ENCODE data around the gene STRADA.

STRADA gene, protein sequence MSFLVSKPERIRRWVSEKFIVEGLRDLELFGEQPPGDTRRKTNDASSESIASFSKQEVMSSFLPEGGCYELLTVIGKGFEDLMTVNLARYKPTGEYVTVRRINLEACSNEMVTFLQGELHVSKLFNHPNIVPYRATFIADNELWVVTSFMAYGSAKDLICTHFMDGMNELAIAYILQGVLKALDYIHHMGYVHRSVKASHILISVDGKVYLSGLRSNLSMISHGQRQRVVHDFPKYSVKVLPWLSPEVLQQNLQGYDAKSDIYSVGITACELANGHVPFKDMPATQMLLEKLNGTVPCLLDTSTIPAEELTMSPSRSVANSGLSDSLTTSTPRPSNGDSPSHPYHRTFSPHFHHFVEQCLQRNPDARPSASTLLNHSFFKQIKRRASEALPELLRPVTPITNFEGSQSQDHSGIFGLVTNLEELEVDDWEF

DNA sequence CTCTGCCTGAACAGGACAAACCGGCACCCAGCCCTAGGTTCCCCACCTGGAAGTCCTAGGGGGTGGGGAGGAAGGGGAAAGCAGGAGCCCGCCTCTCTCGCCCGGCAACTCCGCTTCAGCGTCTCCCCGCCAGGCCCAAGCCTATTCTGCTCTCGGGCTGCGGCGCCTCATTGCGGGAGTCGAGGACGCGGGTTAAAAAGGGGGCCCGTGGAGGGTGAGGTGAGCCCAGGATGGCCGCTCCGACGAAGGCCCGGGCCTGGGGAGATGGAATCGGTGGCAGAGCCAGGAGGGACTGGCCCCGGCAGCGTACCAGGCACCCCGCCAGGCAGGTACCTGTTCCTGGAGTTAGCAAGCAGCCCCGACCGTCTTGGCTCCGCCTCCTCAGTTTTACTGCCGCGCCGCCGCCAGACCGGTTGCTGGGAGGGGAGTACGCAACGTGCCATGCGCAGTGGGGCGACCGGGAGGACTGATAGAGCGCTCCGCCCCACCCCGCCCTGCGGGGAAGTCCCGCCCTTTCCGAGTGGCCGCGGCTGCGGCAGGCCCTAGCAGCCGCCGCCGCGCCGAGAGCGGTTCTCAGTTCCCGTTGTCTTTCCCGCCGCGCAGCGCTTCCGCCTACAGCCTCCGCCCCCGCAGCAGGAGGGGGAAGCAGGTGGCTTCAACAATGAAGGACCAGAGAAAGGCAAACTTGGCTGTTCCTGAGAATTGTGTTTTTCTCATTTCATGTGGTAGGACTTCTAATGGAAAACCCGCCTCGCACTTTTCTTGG, at the start of gene STRADA:
TSS of gene STRADA (minus strand) at position 392 of the 766 bp plus-strand sequence. CDS start 13,430 bp downstream, outside the sequence.
- DNase-seq (ENCODE audit: low spot score) = peak; percentile 96

- DNase-seq (ENCODE audit: low spot score) = no peak
Observed at GRCh38 chr17:63790057-63790456, 48.5 kb upstream of the STRADA start.

DNA sequence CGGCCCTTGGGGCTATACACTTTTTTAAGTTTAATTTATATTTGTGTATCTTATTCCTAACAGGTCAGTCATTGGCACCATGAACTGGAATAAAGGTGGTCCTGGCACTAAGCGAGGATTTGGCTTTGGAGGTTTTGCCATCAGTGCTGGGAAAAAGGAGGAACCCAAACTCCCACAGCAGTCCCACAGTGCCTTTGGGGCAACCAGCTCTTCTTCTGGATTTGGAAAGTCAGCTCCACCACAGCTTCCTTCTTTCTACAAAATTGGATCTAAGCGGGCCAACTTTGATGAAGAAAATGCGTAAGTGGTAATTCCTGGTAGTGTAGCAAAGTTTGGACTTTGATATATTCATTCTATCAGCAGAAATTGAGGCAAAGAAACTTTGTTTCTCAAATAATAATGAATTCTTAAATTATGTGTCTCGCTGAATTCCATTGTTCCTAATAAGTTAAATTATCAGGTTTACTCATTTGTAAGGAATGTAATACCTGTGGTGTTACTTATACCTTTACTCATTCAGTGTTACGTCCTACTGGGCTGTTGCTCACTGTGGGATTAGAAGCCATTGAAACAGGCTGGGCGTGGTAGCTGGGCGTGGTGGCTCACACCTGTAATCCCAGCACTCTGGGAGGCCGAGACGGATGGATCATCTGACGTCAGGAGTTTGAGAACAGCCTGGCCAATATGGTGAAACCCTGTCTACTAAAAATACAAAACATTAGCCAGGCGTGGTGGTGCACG, 45.5 kb upstream of the STRADA start:
- DNase-seq (ENCODE audit: low spot score) = no peak

GRCh38 chr17:63786117-63786516, 44.5 kb upstream of the STRADA start:
- DNase-seq (ENCODE audit: low spot score) = no peak

- peak; percentile 40 for DNase-seq (ENCODE audit: low spot score)
Observed at GRCh38 chr17:63785556-63785955, 44.0 kb upstream of the STRADA start.

- no peak for DNase-seq (ENCODE audit: low spot score)
Observed at GRCh38 chr17:63783522-63783921, 41.9 kb upstream of the STRADA start.

DNA sequence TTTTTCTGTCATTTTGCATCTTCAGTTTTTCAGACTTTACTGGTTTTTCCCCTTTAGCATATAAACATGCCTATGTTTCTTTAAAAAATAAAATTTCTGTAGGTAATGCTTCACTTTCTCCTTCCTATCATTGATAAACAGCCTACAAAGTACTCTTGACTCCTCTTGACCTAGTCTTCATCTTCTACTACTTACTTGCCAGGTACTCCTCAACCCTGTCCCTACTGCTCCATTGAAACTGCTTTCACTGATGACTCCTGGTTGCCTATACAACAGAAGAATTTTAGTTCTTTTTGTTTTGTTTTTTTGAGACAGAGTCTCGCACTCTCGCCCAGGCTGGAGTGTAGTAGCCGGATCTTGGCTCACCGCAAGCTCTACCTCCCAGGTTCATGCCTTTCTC, 39.3 kb upstream of the STRADA start:
- DNase-seq (ENCODE audit: low spot score) = no peak

GRCh38 chr17:63780507-63780906, 38.9 kb upstream of the STRADA start:
- DNase-seq (ENCODE audit: low spot score) = no peak

GRCh38 chr17:63775420-63775819, 33.8 kb upstream of the STRADA start:
- DNase-seq (ENCODE audit: low spot score) = no peak

DNA sequence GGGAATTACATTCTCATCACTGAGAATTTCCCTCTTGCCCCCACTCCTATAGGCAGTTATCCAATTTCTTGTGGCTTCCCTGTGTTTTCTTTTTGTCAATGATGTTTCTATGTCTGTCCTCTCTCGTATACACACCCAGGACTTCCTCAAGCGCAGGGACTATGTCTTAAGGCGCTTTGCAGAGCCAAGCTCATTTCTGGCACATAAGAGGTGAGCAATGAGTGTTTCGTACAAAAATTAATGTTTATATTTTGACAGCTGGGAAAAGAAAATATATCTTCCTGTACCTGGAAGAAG, 33.3 kb upstream of the STRADA start:
- DNase-seq (ENCODE audit: low spot score) = peak; percentile 21

- DNase-seq (ENCODE audit: low spot score) = peak; percentile 54
Observed at GRCh38 chr17:63774141-63774968, 32.8 kb upstream of the STRADA start, which contains the start of gene DDX42. DDX42 (plus strand) TSS chr17:63774170; CDS start chr17:63787050, 12,880 bp downstream.

GRCh38 chr17:63773272-63774140, 31.9 kb upstream of the STRADA start, which contains the start of gene CCDC47:
CCDC47 (minus strand) TSS chr17:63773597; CDS start chr17:63766175, 7,422 bp downstream.
- peak; percentile 99 for DNase-seq (ENCODE audit: low spot score)

DNA sequence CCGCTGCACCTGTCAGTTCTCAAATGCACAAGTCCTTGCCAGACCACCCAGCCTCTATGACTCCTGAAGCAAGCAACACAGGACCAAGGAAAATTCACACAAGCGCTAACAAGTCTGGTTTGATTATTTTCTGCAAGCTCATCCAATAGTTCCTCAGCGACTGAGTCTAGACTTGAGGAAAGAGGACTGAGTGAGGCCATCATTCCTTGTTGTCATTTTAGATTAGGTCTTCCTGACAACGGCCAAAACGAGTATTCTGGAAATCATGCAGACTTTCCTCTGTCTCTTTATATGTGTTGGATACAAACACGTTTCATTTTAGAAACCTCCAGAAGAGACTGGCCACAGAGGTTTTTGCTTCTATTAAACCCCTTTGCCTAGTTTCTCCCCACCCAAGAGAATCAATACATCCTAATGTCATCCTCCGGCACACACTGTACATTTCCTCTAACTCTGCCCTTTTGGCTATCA, 31.2 kb upstream of the STRADA start:
- DNase-seq (ENCODE audit: low spot score) = peak; percentile 17

- no peak for DNase-seq (ENCODE audit: low spot score)
Observed at GRCh38 chr17:63768433-63768832, 26.8 kb upstream of the STRADA start.

GRCh38 chr17:63766754-63767153, 25.2 kb upstream of the STRADA start:
- DNase-seq (ENCODE audit: low spot score) = no peak

- DNase-seq (ENCODE audit: low spot score) = no peak
Observed at GRCh38 chr17:63764716-63765115, 23.1 kb upstream of the STRADA start.

DNA sequence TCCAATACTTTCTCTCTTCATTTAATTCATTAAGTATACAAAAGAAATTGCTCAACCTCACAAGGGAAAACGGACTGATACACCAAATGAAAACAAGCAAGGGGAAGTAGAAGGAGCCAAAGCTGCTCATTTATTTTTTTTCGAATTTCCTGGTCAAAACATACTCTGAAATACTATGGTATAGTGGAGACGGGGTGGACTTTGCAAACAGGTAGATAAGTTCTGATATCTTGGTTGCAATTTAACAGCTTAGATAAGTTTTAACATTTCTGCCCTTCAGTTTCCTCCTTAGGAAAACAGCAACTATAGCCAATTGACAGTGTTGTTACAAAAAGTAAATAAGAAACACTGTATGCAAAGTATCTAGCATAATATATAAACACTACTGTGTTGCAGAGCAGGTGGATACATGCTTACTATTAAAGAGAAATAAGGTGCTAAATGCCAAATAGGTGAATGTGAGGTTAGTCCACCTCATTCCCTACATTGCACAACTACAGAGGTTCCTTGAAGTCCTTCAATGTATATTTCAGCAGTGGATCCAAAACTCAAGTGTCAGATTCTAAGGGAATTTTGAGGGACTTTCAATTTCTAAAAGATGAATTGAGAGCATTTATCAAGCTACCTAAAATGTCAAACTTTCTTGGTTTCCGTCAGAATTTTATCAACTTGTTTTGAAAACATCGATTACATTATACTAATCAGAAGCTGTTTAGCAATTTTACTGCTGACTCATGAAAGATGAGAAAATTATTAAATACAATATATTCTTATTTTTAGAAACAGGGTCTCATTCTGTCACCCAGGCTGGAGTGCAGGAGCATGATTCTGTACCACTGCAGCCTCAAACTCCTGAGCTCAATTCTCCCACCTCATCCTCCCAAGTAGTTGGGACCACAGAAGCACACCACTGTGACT, 20.8 kb upstream of the STRADA start:
- no peak for DNase-seq (ENCODE audit: low spot score)

- DNase-seq (ENCODE audit: low spot score) = no peak
Observed at GRCh38 chr17:63760771-63761539, 19.4 kb upstream of the STRADA start.

- DNase-seq (ENCODE audit: low spot score) = no peak
Observed at GRCh38 chr17:63758428-63758827, 16.8 kb upstream of the STRADA start.
